GM23338 (cell line): ENCODE results near the gene FCHSD2. TPM values are rescaled to one million over a fixed set of nuclear protein-coding genes. Genes with fewer than 3 reads are reported as not detected.

ENCODE experiments used
- ATAC-seq: fragments of 200-7000 bp; cut with Tn5 transposase; 3 replicates; pipeline ENCODE4 v1.9.1; 2020
- DNase-seq: peaks from one replicate; pipeline ENCODE4 v3.0.0-alpha.2; 2015; ENCODE audit warnings: low spot score
- H2AFZ ChIP-seq: fragments of 200-600 bp; sonication (generic); 2 replicates; pipeline ENCODE4 v1.8.0; 2016; ENCODE audit warnings: antibody characterized with exemption, mild to moderate bottlenecking, moderate library complexity
- H3F3A ChIP-seq: fragments of 200-600 bp; sonication (generic); replicated peaks from 2 replicates; pipeline ENCODE4 v1.8.0; 2017; ENCODE audit warnings: antibody characterized with exemption, mixed run types, low read depth
- H3K27ac ChIP-seq: fragments of 200-600 bp; sonication (generic); 2 replicates; pipeline ENCODE4 v1.6.1; 2016; ENCODE audit warnings: low read depth
- H3K27me3 ChIP-seq: fragments of 200-600 bp; sonication (generic); 2 replicates; pipeline ENCODE4 v1.8.0; 2016; ENCODE audit warnings: mild to moderate bottlenecking, mixed run types, moderate library complexity; ENCODE audit not compliant: insufficient read depth
- H3K36me3 ChIP-seq: fragments of 200-600 bp; sonication (generic); 2 replicates; pipeline ENCODE4 v1.8.0; 2016; ENCODE audit warnings: mild to moderate bottlenecking; ENCODE audit not compliant: insufficient read depth
- H3K4me1 ChIP-seq: fragments of 200-600 bp; sonication (generic); 2 replicates; pipeline ENCODE4 v1.8.0; 2016; ENCODE audit warnings: mild to moderate bottlenecking, moderate library complexity; ENCODE audit not compliant: insufficient read depth
- H3K4me2 ChIP-seq: fragments of 200-600 bp; sonication (generic); 2 replicates; pipeline ENCODE4 v1.7.1; 2017; ENCODE audit warnings: mixed run types
- H3K4me3 ChIP-seq: fragments of 200-600 bp; sonication (generic); 2 replicates; pipeline ENCODE4 v1.6.1; 2016; ENCODE audit warnings: mixed run types
- H3K79me2 ChIP-seq: fragments of 200-600 bp; sonication (generic); replicated peaks from 2 replicates; pipeline ENCODE4 v1.8.0; 2017; ENCODE audit warnings: mild to moderate bottlenecking; ENCODE audit not compliant: insufficient read depth
- H3K9me2 ChIP-seq: fragments of 200-600 bp; sonication (generic); 2 replicates; pipeline ENCODE4 v1.8.0; 2017; ENCODE audit not compliant: insufficient read depth
- H4K20me1 ChIP-seq: fragments of 200-600 bp; sonication (generic); replicated peaks from 2 replicates; pipeline ENCODE4 v1.8.0; 2017; ENCODE audit warnings: mild to moderate bottlenecking; ENCODE audit not compliant: insufficient read depth
- H3K27ac Mint-ChIP-seq: 2 replicates; pipeline ENCODE4 v1.8.0; 2020; ENCODE audit warnings: inconsistent platforms, mild to moderate bottlenecking, moderate library complexity, mixed read lengths
- H3K27me3 Mint-ChIP-seq: 3 replicates; pipeline ENCODE4 v1.8.0; 2022; ENCODE audit warnings: low read depth, mild to moderate bottlenecking, moderate library complexity, mixed read lengths, inconsistent platforms; ENCODE audit not compliant: insufficient read depth, poor library complexity
- H3K36me3 Mint-ChIP-seq: 3 replicates; pipeline ENCODE4 v1.8.0; 2021; ENCODE audit warnings: low read depth, mild to moderate bottlenecking, inconsistent platforms, moderate library complexity, mixed read lengths
- H3K4me1 Mint-ChIP-seq: 3 replicates; pipeline ENCODE4 v1.8.0; 2020; ENCODE audit warnings: mild to moderate bottlenecking, inconsistent platforms, mixed read lengths
- H3K4me3 Mint-ChIP-seq: 3 replicates; pipeline ENCODE4 v1.8.0; 2021; ENCODE audit warnings: moderate library complexity, mild to moderate bottlenecking, inconsistent platforms, mixed read lengths
- H3K9me3 Mint-ChIP-seq: 3 replicates; pipeline ENCODE4 v1.8.0; 2020; ENCODE audit warnings: moderate library complexity, mild to moderate bottlenecking, inconsistent platforms, mixed read lengths
- CREB1 ChIP-seq: fragments of 250-450 bp; sonication (Bioruptor Pico); IDR thresholded peaks from 2 replicates; pipeline ENCODE4 v1.5.0; 2020; ENCODE audit warnings: low read depth, mild to moderate bottlenecking, moderate library complexity
- EZH2 ChIP-seq: fragments of 200-600 bp; sonication (generic); IDR thresholded peaks from one replicate; pipeline ENCODE4 v1.8.0; 2017; ENCODE audit warnings: antibody characterized with exemption, mild to moderate bottlenecking, low read depth; ENCODE audit not compliant: unreplicated experiment
- EZH2phosphoT487 ChIP-seq: fragments of 200-600 bp; sonication (generic); IDR thresholded peaks from one replicate; pipeline ENCODE4 v1.8.1; 2018; ENCODE audit warnings: antibody characterized with exemption; ENCODE audit not compliant: unreplicated experiment
- JUNB ChIP-seq: IDR thresholded peaks from one replicate; pipeline ENCODE4 v1.6.1; 2016; ENCODE audit warnings: antibody characterized with exemption; ENCODE audit not compliant: unreplicated experiment
- NANOG ChIP-seq: IDR thresholded peaks from 2 replicates; pipeline ENCODE4 v1.6.1; 2016; ENCODE audit warnings: antibody characterized with exemption, borderline replicate concordance
- POLR2AphosphoS5 ChIP-seq: IDR thresholded peaks from 2 replicates; pipeline ENCODE4 v1.6.1; 2016; ENCODE audit warnings: antibody characterized with exemption, low read depth
- REST ChIP-seq: IDR thresholded peaks from one replicate; pipeline ENCODE4 v1.6.1; 2018; ENCODE audit warnings: antibody characterized with exemption; ENCODE audit not compliant: unreplicated experiment
- STAT1 ChIP-seq: IDR thresholded peaks from one replicate; pipeline ENCODE4 v1.6.1; 2016; ENCODE audit warnings: antibody characterized with exemption; ENCODE audit not compliant: unreplicated experiment
- ZNF114 ChIP-seq: fragments of 250-450 bp; sonication (Bioruptor Pico); IDR thresholded peaks from 2 replicates; pipeline ENCODE4 v1.5.0; 2020; ENCODE audit warnings: mild to moderate bottlenecking, moderate library complexity
- ZNF331 ChIP-seq: fragments of 250-450 bp; sonication (Bioruptor Pico); IDR thresholded peaks from 2 replicates; pipeline ENCODE4 v1.5.0; 2020; ENCODE audit warnings: low read depth, mild to moderate bottlenecking, moderate library complexity
- ZNF462 ChIP-seq: fragments of 250-450 bp; sonication (Bioruptor Pico); IDR thresholded peaks from 2 replicates; pipeline ENCODE4 v1.5.0; 2020; ENCODE audit warnings: mild to moderate bottlenecking, moderate library complexity
- polyA plus RNA-seq: library from polyadenylated mRNA; unstranded; fragments of >200 nt; fragmentation: Nextera tagmentation; extraction: Ambion mirVana; gene quantifications from 2 replicates; pipeline ENCODE4 v1.2.1, GENCODE V29; 2016
- total RNA-seq: library from RNA; depleted of rRNA; stranded (reverse); fragments of >200 nt; shearing (Covaris generic); gene quantifications from 2 replicates; pipeline ENCODE4 v1.2.3, GENCODE V29; 2014
- TF ChIP-seq, protein P1 (sequence below), 2 experiments: fragments of 200-600 bp in 1 of 2; sonication (generic) in 1 of 2; conservative IDR thresholded peaks; 2 replicates each; pipeline versions ENCODE4 v1.5.1 to v1.6.1; 2016 to 2017; ENCODE audit warnings: antibody characterized with exemption in 2 of 2, low read depth in 2 of 2, mild to moderate bottlenecking in 2 of 2, moderate library complexity in 1 of 2
- TF ChIP-seq, protein P2 (sequence below): IDR thresholded peaks from 2 replicates; pipeline ENCODE4 v1.6.1; 2016; ENCODE audit warnings: antibody characterized with exemption

The FCHSD2 gene
- total and polyA plus RNA-seq, 2 experiments from 2014 or later: 3.6 to 5.2 TPM

DNA sequence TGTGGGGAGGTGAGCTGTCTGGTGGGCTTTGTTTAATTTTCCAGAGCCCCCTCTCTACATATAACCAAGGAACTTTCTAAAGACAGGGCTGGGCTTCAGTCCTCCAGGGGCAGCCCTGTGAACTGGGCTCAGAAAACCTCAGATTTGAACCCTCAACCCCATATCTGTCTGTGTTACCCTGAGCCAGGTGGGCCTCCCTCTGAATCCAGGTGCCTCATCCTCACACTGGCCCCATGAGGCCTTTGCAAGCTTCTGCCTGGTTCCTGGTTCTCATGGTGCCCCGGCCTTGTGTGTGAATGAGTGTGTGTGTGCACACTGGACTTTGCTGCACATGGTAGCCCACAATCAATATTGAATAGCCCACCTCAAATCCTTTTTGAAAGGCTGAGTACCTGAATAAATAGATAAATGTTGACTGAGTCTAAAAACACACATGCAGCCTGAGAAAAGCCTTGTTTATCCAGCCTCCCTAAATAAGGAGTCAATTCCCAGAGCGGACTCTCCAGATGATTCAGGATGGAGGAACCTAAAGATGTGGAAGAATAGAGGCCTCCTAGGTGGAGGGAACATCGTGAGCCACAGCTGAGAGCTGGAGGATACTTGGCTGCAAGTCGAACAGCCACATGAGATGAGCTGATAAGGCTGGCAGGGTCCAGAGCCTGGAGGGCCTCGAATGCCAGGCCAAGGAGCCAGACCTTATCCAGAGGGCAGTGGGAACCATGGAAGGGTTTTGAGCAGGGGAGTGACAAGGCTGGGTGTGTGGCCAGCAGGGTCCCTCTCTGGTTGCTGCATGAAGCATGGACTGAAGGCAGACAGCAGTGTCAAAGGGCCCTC lies 47.8 kb upstream of the FCHSD2 start:
- Mint-ChIP-seq H3K4me1 (peaks cover 11% of the 10 kb centered on the region; the same call in 2 of the 3 replicates), H3K27me3 (peaks cover 11% of the 10 kb centered on the region), H3K9me3 (no peaks in the 10 kb centered on the region), H3K4me3 (no peak overlapping the region), H3K36me3 (no peaks in the 10 kb centered on the region), H3K27ac (no peak overlapping the region)
- TF ChIP-seq JUNB (no peak), ZNF114 (CRISPR knock-in tag) (no peak), EZH2 (no peak), REST (no peak), ZNF331 (CRISPR knock-in tag) (no peak), STAT1 (no peak), CREB1 (CRISPR knock-in tag) (no peak), NANOG (no peak), ZNF462 (CRISPR knock-in tag) (no peak), POLR2AphosphoS5 (no peak), EZH2phosphoT487 (no peak)
- TF ChIP-seq, protein P1, sequence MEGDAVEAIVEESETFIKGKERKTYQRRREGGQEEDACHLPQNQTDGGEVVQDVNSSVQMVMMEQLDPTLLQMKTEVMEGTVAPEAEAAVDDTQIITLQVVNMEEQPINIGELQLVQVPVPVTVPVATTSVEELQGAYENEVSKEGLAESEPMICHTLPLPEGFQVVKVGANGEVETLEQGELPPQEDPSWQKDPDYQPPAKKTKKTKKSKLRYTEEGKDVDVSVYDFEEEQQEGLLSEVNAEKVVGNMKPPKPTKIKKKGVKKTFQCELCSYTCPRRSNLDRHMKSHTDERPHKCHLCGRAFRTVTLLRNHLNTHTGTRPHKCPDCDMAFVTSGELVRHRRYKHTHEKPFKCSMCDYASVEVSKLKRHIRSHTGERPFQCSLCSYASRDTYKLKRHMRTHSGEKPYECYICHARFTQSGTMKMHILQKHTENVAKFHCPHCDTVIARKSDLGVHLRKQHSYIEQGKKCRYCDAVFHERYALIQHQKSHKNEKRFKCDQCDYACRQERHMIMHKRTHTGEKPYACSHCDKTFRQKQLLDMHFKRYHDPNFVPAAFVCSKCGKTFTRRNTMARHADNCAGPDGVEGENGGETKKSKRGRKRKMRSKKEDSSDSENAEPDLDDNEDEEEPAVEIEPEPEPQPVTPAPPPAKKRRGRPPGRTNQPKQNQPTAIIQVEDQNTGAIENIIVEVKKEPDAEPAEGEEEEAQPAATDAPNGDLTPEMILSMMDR (conservative IDR thresholded peaks at IDR 0.05; ENCODE audit: low read depth in 2 of 2): no peak
- TF ChIP-seq, protein P2, sequence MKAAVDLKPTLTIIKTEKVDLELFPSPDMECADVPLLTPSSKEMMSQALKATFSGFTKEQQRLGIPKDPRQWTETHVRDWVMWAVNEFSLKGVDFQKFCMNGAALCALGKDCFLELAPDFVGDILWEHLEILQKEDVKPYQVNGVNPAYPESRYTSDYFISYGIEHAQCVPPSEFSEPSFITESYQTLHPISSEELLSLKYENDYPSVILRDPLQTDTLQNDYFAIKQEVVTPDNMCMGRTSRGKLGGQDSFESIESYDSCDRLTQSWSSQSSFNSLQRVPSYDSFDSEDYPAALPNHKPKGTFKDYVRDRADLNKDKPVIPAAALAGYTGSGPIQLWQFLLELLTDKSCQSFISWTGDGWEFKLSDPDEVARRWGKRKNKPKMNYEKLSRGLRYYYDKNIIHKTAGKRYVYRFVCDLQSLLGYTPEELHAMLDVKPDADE: no peak
- Histone ChIP-seq H3K36me3 (no peaks in the 10 kb centered on the region), H3K79me2 (no peaks in the 10 kb centered on the region), H3K9me2 (no peaks in the 10 kb centered on the region), H3K4me3 (no peak overlapping the region), H2AFZ (no peak overlapping the region), H3K4me2 (no peak overlapping the region), H3K27ac (no peak overlapping the region), H3K4me1 (no peaks in the 10 kb centered on the region), H3F3A (no peaks in the 10 kb centered on the region), H3K27me3 (no peaks in the 10 kb centered on the region), H4K20me1 (no peaks in the 10 kb centered on the region)
- DNase-seq (no peak), ATAC-seq (no peak)
